Left ventricle myocardium superior (tissue), 1 donor: ENCODE data around the gene HMCES. TPM values are rescaled to one million over a fixed set of nuclear protein-coding genes. Genes with fewer than 3 reads are reported as not detected.

Experiments
- ATAC-seq: fragments of 200-7000 bp; cut with Tn5 transposase; one replicate; pipeline ENCODE4 v1.9.1; 2020; ENCODE audit warnings: mild to moderate bottlenecking, moderate library complexity
- DNase-seq: peaks from one replicate; pipeline ENCODE4 v3.0.0-alpha.2; 2020
- intact Hi-C: fragments of 100-400 bp; cut with micrococcal nuclease; formaldehyde crosslinking; loops from one replicate; pipeline ENCODE4 v1.11.0; 2022
- total RNA-seq: library from RNA; stranded (reverse); fragmentation: NEBNext Ultra II Directional; extraction: Animal tissue kit (Norgen Biotek cat#: 25700); gene quantifications from one replicate; pipeline ENCODE4 v1.2.1, GENCODE V29; 2021
- donor health status: DM: no; HTN: yes; CAD: no; lungs with severe emphysema.

HMCES gene
- total RNA-seq, 1 donor from 2014 or later, result 34.9 TPM

DNA sequence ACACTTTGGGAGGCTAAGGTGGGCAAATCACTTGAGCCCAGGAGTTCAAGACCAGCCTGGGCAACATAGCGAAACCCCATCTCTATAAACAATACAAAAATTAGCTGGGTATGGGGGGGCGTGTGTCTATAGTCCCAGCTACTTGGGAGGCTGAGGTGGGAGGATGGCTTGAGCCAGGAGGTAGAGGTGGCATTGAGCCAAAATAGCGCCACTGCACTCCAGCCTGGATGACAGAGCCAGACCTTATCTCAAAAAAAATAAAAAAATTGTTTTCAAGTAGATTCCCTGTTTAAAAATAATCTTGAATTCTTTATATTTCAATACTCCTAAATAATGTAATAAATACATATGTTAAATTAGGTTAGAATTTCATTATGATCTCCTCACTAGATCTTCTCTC is 9.8 kb downstream of the HMCES start:
- intact Hi-C loops, result no loop called here
- ATAC-seq (no peak), DNase-seq (no peak)

- no peak for ATAC-seq
- intact Hi-C loops, result no loop called here
- DNase-seq, result no peak
Observed at GRCh38 chr3:129289201-129289921, 10.7 kb downstream of the HMCES start.

- DNase-seq (no peak), ATAC-seq (no peak)
- intact Hi-C loops, result no loop called here
Observed at GRCh38 chr3:129291236-129291886, 12.7 kb downstream of the HMCES start.

DNA sequence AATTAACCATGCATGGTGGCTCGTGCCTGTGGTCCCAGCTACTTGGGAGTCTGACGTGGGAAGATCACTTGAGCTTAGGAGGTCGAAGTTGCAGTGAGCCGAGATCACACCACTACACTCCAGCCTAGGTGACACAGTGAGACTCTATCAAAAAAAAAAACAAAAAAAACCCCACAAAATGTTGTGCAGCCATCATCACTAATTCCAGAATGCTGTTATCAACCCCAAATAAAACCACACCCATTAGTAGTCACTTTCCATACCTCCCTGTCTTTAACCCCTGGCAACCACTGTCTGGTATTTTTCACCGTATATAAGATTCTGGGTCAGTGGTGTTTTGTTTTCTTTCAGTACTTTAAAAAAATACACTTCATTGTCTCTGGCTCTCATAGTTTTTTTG is 16.6 kb downstream of the HMCES start:
- no peak for ATAC-seq
- intact Hi-C loops, result no loop called here
- DNase-seq, result no peak

GRCh38 chr3:129304146-129304961 is 25.7 kb downstream of the HMCES start:
- no peak for ATAC-seq
- DNase-seq, result no peak
- intact Hi-C loops, result no loop called here

- ATAC-seq, result no peak
- DNase-seq, result no peak
- intact Hi-C loops, result no loop called here
Observed at GRCh38 chr3:129304962-129305222, 26.2 kb downstream of the HMCES start.

GRCh38 chr3:129305592-129306091 is 27.0 kb downstream of the HMCES start:
- peak; percentile 86 for DNase-seq
- peak; percentile 84 for ATAC-seq
- intact Hi-C loops, result no loop called here

DNA sequence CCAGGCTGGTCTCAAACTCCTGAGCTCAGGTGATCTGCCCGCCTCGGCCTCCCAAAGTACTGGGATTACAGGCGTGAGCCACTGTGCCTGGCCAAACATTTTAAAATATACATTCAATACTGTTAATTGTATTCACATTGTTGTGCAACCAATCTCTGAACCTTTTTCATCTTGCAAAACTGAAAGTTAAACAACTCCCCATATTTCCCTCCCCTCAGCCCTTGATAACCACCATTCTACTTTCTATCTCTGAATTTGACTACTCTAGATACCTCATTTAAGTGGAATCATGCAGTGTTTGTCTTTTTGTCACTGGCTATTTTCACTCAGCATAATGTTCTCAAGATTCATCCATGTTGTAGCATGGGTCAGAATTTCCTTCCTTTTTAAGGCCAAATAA is 30.0 kb downstream of the HMCES start:
- ATAC-seq (no peak), DNase-seq (no peak)
- intact Hi-C loops, result no loop called here

DNA sequence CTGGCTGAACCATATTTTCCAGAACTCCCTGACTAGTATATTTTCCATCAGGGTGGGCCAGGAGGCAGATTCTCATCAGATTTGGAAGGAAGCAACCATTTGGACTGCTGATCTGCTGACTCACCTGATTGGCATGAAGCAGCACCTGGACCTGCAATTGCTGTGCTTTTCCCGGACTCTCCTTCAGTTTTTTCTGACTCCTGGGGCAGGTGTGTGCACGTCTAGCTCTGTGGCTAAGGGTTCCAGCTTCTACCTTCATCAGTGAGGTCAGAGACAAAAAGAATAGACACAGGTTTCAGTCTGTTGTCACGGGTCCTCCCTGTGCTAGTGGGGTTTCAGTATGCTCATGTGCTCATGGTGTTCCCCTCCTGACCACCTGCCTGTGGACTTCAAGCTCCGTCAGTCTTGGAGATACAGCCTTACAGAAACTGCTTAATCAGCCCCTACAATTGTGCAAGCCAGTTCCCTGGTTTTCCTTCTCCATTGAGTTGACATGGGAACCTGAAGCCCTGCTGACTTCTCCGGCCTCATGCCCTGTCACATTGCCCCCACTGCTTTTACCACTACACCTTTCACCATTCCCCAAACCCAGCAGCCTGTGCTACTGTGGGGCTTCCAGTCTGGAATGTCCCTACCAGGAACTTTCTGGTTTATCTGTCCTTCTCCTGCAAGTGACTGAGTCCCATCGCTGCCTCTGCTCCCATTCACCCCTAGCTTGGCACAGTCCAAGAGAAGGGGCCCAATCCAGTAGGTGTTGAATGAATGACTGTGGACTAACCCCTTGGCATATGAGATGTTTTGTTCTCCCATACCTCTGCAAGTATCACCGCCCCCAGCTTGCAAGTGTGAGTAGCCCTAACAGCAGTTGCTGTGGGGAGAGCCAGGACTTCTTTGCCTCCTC is 31.7 kb downstream of the HMCES start:
- intact Hi-C loops, result no loop called here
- no peak for DNase-seq
- ATAC-seq, result no peak

DNA sequence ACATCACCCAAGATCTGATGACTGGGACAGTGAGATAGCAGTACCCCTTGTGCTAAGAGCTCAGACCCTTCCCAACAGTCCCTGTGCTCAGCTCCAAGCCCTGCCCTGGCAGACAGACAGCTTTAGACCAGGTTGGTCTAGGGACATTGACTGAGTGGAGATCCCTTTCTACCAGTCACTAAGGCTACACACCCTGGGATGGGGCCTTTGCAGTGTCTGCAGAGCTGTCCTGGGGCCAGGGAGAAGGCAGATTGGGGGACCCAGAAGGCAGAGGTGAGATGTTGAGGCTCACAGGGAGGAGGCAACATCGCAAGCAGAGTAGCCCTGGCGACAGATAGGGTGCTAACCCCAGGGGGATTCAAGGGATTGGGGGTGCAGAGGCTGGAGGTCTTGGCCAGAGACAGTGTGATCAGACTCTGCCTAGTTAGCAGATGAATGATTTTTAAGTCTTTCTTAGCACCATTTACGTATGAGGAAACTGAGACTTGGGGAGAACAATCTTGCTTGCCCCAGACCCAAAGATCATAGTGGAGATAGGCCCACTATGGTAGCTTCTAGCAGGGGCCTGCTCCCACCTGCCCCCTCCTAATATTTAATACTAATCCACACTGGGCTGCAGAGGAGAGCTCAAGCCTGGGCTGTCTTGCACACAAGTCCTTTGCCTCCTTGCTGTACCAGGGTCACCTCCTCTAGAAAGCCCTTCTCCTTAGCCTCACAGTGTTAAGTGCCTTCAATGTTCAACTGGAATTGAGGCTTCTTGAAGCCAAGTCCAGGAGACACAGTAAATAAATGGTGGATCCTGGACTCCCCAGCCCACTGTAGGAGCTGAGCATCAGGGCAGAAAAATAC is 32.6 kb downstream of the HMCES start:
- ATAC-seq (no peak), DNase-seq (no peak)

DNA sequence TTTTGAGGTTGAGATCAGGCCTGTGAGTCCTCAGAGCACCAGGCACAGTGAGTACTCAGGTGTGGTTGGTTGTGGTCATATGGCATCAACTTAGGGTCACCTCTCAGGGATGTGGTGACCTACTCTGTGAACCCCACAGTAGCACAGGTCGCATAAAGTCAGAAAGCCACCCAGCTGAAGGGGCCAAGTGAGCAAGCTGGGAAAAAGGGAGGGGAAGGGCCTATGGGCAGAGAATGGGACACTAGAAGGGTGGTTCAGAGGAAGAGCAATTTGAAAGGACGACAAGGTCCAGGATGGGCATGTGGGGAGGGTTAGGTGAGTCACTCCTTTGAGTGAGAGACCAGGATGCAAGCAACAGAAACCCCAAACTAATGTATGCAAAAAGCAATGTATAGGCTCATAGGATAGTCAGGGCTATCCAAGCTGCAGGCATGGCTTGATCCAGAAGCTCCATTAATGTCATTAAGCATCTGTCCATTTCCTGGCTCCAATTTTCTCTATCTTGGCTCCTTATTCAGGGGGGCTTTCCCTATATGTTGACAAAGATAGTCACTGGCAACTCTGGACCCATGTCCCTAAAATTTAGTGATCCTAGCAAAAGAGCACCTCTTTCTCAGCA is 33.5 kb downstream of the HMCES start:
- no peak for DNase-seq
- intact Hi-C loops, result no loop called here
- no peak for ATAC-seq

More for the DNA sequence above, 32.6 kb downstream of the HMCES start:
- intact Hi-C loops, result no loop called here

DNA sequence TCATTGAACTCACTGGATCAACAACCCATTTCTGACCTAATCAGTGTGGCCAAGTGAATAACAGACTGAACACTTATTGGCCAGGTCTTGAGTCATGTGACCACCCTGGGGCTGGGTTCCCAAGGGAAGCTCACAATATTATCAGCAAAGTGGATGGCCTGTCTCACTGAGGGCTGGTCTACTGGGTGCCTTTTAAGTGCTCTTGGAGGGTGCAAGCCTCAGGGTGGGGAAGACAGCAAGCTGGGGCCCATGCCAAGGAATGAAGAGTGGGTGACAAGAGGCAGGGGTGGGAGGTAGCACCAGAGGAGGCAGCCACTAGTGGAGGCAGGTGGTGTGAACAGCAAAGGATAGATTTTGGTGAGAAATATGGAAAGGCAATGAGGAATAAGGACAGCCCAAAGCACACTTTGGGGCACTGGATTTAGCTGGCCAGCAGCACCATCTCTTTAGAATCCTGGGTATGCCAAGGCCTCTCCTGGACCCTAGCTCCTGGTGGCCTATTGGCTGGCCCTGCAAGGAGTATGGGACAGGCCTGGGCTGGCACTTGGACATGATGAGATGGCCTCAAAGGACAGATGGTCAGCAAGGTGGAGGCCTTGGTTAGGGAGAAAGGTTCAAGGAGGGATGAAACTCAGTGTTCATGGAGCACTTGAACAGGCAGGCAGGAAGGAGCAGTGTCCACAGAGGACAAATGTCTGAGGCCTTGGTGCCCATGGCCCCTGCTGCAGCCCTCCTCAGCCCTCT is 34.2 kb downstream of the HMCES start:
- DNase-seq (no peak), ATAC-seq (no peak)
- intact Hi-C loops, result no loop called here

DNA sequence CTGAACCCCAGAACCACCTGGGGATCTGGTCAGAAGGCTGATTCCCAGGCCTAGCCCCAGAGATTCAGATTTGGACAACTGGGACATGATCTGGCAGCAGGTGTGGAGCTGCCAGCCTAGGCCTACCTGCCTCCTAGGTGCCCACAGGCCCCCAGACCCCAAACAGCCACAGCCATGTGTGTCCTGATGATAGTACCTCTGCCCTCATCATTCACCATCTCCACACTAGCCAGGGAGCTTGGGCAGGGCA is 34.7 kb downstream of the HMCES start:
- intact Hi-C loops, result no loop called here
- ATAC-seq (no peak), DNase-seq (no peak)

DNA sequence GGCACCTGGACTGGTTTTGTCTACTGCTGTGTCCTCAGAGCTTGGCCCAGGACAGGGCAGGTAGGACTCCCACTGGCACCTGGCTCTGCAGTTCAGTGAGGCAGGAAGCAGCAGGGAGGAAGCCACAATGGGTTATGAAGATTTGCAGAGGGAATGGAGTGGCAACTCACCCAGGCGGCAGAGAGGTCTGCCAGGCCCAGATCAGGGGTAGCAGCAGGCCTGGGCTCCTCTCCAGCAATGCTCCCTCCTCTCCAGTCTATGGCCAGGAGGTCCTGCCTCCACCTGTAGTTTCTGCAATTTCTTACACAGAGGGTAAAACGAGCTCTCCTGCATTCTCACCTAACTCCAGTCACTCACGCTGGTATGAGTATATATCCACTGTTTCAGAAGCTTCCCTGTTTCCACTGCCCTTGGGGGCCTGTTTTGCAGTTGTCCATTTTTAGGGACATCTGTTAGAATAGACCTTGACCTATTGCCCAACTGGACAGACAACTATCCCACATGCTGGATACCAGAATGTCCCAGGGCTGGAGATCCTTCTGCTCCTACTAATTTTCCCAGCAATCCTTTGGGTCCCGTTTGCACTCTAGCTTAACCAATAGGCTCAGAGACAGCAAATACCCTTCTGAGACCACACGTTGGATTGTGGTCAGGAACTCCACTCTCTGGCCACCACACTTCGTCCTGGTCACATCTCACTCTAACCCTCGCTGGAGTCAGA is 35.2 kb downstream of the HMCES start:
- no peak for DNase-seq
- peak; percentile 1 for ATAC-seq
- intact Hi-C loops, result no loop called here

- ATAC-seq (peak; percentile 79), DNase-seq (peak; percentile 92)
- intact Hi-C loops, result no loop called here
Observed at GRCh38 chr3:129314386-129315222, 35.9 kb downstream of the HMCES start.
